Frontal cortex (tissue), 4 donors: ENCODE data around the gene AIG1. TPM values are rescaled to one million over a fixed set of nuclear protein-coding genes. Genes with fewer than 3 reads are reported as not detected.
"Not testable (repeated sequence)": the region's sequence is repeated elsewhere in the genome, so short reads cannot be mapped to it uniquely, and the experiment has no call there.

ENCODE experiments used
- DNase-seq, 2 donors: peaks; one replicate each; pipeline ENCODE4 v3.0.0; 2012; ENCODE audit warnings: low spot score in 2 of 2
- FAIRE-seq: peaks from 2 replicates; lab custom pipeline; 2012; peaks lifted over from hg19 to GRCh38; lab: Jason Lieb, UNC
- total RNA-seq: library from RNA; depleted of rRNA; stranded (reverse); fragments of >200 nt; gene quantifications from one replicate; pipeline ENCODE4 v1.2.3, GENCODE V29; 2014
- donor health status: control.
- donor health status: control.
- donor health status: control.

The AIG1 gene
- total RNA-seq, 1 donor from 2014 or later: 39.5 TPM

- no peak for DNase-seq
- no peak for FAIRE-seq
These were observed 96.4 kb downstream of the AIG1 start for GRCh38 chr6:143157131-143157530.

- FAIRE-seq (no peak), DNase-seq (no peak)
These were observed 97.5 kb downstream of the AIG1 start for GRCh38 chr6:143158113-143158581.

- DNase-seq: no peak
- FAIRE-seq: no peak
These were observed 98.3 kb downstream of the AIG1 start for GRCh38 chr6:143159001-143159400.

GRCh38 chr6:143160015-143160414, 99.3 kb downstream of the AIG1 start:
- DNase-seq (no peak), FAIRE-seq (no peak)

GRCh38 chr6:143160439-143161220, 99.9 kb downstream of the AIG1 start:
- DNase-seq: no peak
- no peak for FAIRE-seq

DNA sequence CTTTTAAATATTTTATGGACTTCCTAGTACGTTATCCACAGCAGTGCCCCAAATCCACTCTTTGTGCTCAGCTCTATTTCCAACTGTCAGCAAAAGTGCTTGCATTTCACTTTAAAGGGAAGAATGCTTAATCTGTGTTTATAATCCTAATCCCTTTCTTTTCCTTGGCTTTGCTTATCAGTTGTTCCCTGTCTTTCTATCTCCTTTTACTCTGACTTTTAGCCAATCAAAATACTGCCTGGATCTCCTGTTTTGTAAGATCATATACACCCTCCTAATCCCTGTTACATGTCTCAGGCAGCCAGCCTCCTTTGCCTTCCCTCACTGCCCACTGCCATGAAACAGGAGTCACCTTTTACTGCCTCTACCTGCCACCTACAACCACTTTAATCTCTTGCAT, 102.9 kb downstream of the AIG1 start:
- no peak for FAIRE-seq
- DNase-seq: no peak

GRCh38 chr6:143164565-143165105, 103.9 kb downstream of the AIG1 start:
- DNase-seq (no peak), FAIRE-seq (no peak)

DNA sequence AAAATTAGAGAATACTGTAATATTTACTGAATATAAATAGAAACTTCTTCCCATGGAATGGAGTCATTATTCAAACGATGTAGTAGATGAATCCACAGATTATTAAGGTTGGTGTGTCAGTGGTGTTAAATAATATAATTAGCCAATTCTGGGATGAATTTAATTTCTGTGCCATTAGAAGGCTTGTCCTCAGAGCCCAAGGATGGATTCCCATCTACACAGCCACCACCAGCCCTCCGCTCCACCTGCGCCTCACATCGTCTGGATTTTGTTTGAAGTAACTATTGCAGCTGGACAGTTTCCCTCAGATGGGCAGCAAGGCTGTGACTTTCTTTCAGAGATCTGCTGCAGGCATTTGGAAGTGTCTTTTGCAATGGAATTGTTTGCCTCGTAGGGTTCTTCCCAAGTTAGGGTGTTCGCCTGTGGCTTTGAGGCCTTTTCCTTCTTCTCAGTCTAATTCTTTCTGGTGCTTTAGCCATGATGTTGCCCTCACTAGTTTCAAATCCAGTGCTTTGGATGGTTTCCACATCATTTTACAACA, 104.7 kb downstream of the AIG1 start:
- FAIRE-seq: no peak

DNA sequence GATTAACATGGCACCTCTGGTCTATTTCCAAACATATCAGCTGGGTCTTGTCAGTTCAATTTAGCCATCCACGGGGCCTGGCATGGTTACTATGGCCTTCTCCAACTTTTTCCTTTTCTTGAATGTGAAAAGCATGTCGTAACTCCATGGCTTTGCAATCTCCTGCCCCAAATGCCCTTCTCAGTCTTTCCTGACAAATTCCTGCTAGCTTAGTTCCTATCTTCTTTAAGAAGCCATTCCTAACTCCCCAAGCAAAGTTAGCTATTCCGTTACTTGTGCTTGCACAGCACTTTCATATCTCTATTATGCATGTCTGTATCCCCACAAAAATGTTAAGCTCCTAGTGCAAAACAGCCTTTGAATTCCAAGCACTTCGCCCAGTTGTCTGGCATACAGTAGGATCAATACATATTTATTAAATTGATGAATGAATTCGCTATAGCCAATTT, 105.6 kb downstream of the AIG1 start:
- no peak for DNase-seq

More for the DNA sequence above, 104.7 kb downstream of the AIG1 start:
- no peak for DNase-seq

GRCh38 chr6:143167224-143167623, 106.5 kb downstream of the AIG1 start:
- no peak for FAIRE-seq
- no peak for DNase-seq

More for the DNA sequence above, 105.6 kb downstream of the AIG1 start:
- FAIRE-seq: no peak

- not testable (repeated sequence) for DNase-seq, FAIRE-seq
These were observed 107.7 kb downstream of the AIG1 start for GRCh38 chr6:143168396-143168816.

DNA sequence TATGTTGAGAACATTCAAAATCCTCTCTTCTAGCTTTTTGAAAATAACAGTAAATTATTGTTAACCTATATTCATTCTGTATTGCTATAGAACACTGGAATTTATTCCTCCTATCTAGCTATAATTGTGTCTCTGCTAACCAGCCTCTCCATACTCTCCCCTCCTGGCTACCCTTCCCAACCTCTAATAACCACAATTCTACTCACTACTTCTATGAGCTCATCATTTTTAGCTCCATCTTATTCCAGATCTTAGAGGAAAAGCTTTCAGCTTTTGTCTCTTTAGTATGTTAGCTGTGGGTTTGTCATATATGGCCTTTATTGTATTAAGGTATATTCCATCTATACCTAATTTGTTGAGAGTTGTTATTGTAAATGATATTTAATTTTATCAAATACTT, 108.8 kb downstream of the AIG1 start:
- no peak for FAIRE-seq
- no peak for DNase-seq

GRCh38 chr6:143174516-143174915, 113.8 kb downstream of the AIG1 start:
- no peak for FAIRE-seq
- DNase-seq: no peak

- DNase-seq (no peak), FAIRE-seq (no peak)
These were observed 114.3 kb downstream of the AIG1 start for GRCh38 chr6:143174951-143175350.

DNA sequence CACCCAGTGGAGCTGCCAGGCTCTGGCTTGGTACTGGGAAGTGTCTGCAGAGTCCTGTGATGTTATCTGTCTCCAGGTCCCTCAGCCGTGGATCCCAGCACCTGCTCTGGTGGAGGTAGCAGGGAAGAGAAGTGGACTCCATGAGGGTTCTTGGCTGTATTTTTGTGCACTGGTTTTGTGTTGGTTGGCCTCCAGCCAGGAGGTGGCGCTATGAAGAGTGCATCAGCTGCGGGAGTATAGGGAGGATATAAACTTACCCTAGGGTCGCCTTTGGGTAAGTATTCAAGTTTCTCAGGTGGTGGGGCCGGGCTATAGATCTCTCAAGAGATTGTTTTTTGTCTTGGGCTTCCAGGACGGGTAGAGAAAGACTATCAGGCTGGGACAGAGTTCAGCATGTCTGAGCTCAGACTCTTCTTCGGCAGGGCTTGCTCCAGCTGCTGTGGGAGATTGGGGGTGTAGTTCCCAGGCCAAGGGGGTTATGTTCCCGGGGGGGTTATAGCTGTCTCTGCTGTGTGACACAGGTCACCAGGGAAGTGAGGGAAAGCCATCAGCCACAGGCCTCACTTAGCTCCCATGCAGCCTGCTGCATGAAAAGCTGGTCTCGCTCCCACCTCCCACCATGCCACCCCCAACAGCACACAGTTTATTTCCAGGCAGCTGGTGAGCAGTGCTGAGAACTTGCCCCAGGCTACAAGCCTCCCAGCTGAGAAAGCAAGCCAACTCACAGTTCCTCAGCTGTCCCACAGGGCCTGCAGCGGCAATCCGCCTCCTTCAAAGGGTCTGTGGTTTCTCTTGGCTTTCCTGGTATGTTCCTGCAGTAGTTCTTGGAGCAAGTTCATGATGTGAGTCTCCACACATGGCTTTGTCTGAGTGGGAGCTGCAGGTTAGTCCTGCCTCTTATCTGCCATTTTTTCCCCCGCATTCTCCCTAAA, 115.7 kb downstream of the AIG1 start:
- no peak for DNase-seq
- FAIRE-seq: no peak

DNA sequence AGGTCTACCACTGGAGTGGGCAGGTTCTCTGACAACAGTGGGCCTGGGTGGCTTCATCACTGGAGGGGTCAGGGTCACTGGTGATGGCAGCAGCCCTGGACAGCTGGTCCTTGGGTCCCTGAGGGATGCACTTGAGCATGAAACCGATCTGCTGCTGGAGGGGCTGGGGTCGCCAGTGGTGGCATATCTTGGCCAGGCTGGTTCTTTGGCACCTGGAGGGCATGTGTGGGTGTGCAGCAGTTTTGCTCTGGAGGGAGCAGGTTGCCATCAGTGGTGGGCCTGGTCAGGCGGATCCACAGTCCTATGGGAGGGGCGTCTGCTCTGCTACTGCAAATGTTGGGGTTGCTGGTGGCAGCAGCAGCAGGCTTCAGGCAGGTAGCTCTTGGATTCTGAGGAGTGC, 117.0 kb downstream of the AIG1 start:
- FAIRE-seq: no peak
- no peak for DNase-seq

- FAIRE-seq (no peak), DNase-seq (no peak)
These were observed 118.4 kb downstream of the AIG1 start for GRCh38 chr6:143179096-143179495.

GRCh38 chr6:143179901-143180612, 119.4 kb downstream of the AIG1 start:
- DNase-seq: no peak
- no peak for FAIRE-seq

DNA sequence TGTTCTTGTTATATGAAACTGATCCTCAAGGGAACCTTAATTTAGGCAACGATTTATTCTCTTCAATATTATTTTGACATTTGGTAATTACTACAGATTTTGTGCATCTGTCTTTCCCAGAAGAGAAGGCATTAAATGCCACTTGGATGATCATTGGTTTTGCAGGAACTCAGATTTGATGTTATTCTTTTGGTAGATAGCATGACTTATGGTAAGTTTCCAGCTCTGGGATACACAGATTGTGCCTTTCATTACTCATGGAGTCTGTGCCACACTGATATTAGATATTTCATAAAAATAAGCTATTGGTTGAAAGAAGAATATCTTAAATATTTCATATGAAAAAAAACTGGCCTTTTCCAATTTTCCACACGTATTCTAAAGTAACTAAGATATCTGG, 120.1 kb downstream of the AIG1 start:
- DNase-seq (no peak), FAIRE-seq (no peak)

GRCh38 chr6:143183666-143184065, 123.0 kb downstream of the AIG1 start:
- FAIRE-seq (no peak), DNase-seq (no peak)
